Stimulated activated effector memory CD8-positive, alpha-beta T cell treated with anti-CD3 and anti-CD28 coated beads, Interleukin-12 subunit alpha, Interleukin-12 subunit beta, amount 100 ng/mL, for 72 hours (primary cell): ENCODE data around the gene ITGA7.

Experiments used
- ATAC-seq: fragments of 150-1000 bp; cut with Tn5 transposase; 2 replicates; pipeline ENCODE4 v1.10.0; 2021
- DNase-seq, 2 donors: peaks; one replicate each; pipeline ENCODE4 v3.0.0; 2021 to 2022; ENCODE audit warnings: low spot score in 2 of 2
- H3K27ac Mint-ChIP-seq: one replicate; pipeline ENCODE4 v1.8.0; 2022; ENCODE audit warnings: mild to moderate bottlenecking, mixed read lengths
- H3K36me3 Mint-ChIP-seq: one replicate; pipeline ENCODE4 v1.8.0; 2022; ENCODE audit warnings: mild to moderate bottlenecking, mixed read lengths
- H3K4me1 Mint-ChIP-seq: one replicate; pipeline ENCODE4 v1.8.0; 2022; ENCODE audit warnings: mixed read lengths
- H3K4me3 Mint-ChIP-seq: one replicate; pipeline ENCODE4 v1.8.0; 2022; ENCODE audit warnings: mild to moderate bottlenecking, mixed read lengths
- H3K9me3 Mint-ChIP-seq: one replicate; pipeline ENCODE4 v1.8.0; 2022; ENCODE audit warnings: mixed read lengths

The ITGA7 gene

GRCh38 chr12:55726971-55727370 lies 19.3 kb upstream of the ITGA7 start:
- Mint-ChIP-seq H3K4me3 (peak overlapping the region; percentile 87), H3K27ac (peak overlapping the region; percentile 94), H3K36me3 (peaks cover 57% of the 10 kb centered on the region), H3K4me1 (peaks cover 52% of the 10 kb centered on the region), H3K9me3 (no peaks in the 10 kb centered on the region)
- ATAC-seq = no peak
- no peak for DNase-seq

- H3K4me3 Mint-ChIP-seq = no peak overlapping the region
- no peaks in the 10 kb centered on the region for H3K9me3 Mint-ChIP-seq
- H3K36me3 Mint-ChIP-seq = peaks cover 62% of the 10 kb centered on the region
- H3K27ac Mint-ChIP-seq = peak overlapping the region; percentile 32
- DNase-seq = no peak
- ATAC-seq = no peak
- H3K4me1 Mint-ChIP-seq = peaks cover 48% of the 10 kb centered on the region
Observed at GRCh38 chr12:55725556-55725955, 17.9 kb upstream of the ITGA7 start.

GRCh38 chr12:55724940-55725309 lies 17.2 kb upstream of the ITGA7 start:
- Mint-ChIP-seq H3K27ac (peak overlapping the region; percentile 32), H3K4me1 (peaks cover 41% of the 10 kb centered on the region), H3K36me3 (peaks cover 59% of the 10 kb centered on the region), H3K9me3 (no peaks in the 10 kb centered on the region), H3K4me3 (no peak overlapping the region)
- ATAC-seq (no peak), DNase-seq (no peak)

- H3K4me1 Mint-ChIP-seq = peaks cover 36% of the 10 kb centered on the region
- ATAC-seq (no peak), DNase-seq (peak; percentile 38 to 82)
- H3K27ac Mint-ChIP-seq = peak overlapping the region; percentile 64
- no peak overlapping the region for H3K4me3 Mint-ChIP-seq
- H3K9me3 Mint-ChIP-seq = no peaks in the 10 kb centered on the region
- H3K36me3 Mint-ChIP-seq = peaks cover 53% of the 10 kb centered on the region
Observed at GRCh38 chr12:55724226-55724939, 16.7 kb upstream of the ITGA7 start.

GRCh38 chr12:55723516-55724225 lies 16.0 kb upstream of the ITGA7 start:
- Mint-ChIP-seq H3K4me3 (no peak overlapping the region), H3K4me1 (peaks cover 38% of the 10 kb centered on the region), H3K9me3 (no peaks in the 10 kb centered on the region), H3K27ac (peak overlapping the region; percentile 64), H3K36me3 (peaks cover 51% of the 10 kb centered on the region)
- ATAC-seq = no peak
- DNase-seq = no peak

- DNase-seq (no peak), ATAC-seq (no peak)
- Mint-ChIP-seq H3K36me3 (peaks cover 54% of the 10 kb centered on the region), H3K9me3 (no peaks in the 10 kb centered on the region), H3K4me1 (peaks cover 45% of the 10 kb centered on the region), H3K27ac (no peak overlapping the region), H3K4me3 (no peak overlapping the region)
Observed at GRCh38 chr12:55722948-55723347, 15.2 kb upstream of the ITGA7 start.

DNA sequence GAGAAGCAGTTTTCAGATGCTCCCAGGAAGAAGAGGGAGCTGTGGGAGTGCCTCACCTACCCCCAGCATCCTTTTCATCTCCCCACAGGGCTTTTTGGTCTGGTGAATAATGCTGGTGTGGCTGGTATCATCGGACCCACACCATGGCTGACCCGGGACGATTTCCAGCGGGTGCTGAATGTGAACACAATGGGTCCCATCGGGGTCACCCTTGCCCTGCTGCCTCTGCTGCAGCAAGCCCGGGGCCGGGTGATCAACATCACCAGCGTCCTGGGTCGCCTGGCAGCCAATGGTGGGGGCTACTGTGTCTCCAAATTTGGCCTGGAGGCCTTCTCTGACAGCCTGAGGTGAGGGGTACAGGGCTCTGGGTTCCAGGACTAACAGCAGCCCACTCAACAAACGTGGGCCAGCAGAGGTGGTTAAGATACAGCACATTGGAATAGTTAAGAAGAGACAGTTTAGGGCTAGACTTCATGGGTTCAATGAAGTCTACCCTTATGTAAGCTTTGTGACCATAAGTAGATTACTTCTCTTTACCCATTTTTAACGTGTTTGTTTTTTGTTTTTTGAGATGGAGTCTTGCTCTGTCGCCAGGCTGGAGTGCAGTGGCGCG lies 14.0 kb upstream of the ITGA7 start:
- H3K4me1 Mint-ChIP-seq = peaks cover 44% of the 10 kb centered on the region

GRCh38 chr12:55720894-55721444 lies 13.3 kb upstream of the ITGA7 start:
- Mint-ChIP-seq H3K36me3 (peaks cover 54% of the 10 kb centered on the region), H3K27ac (no peak overlapping the region), H3K4me3 (no peak overlapping the region), H3K9me3 (no peaks in the 10 kb centered on the region), H3K4me1 (peaks cover 41% of the 10 kb centered on the region)
- DNase-seq (no peak), ATAC-seq (no peak)

More for the DNA sequence above, 14.0 kb upstream of the ITGA7 start:
- no peaks in the 10 kb centered on the region for H3K9me3 Mint-ChIP-seq
- no peak for DNase-seq
- no peak overlapping the region for H3K27ac Mint-ChIP-seq
- peaks cover 54% of the 10 kb centered on the region for H3K36me3 Mint-ChIP-seq
- H3K4me3 Mint-ChIP-seq = no peak overlapping the region
- ATAC-seq = no peak

GRCh38 chr12:55720071-55720564 lies 12.4 kb upstream of the ITGA7 start, which contains the start of gene RDH5:
Gene RDH5 (plus strand): TSS chr12:55720393. CDS start chr12:55721185, 792 bp downstream.
- no peak for DNase-seq
- H3K27ac Mint-ChIP-seq = no peak within 1 kb of the TSS
- H3K4me3 Mint-ChIP-seq = no peak within 1 kb of the TSS
- H3K4me1 Mint-ChIP-seq = peaks cover 41% of the 10 kb centered on the region
- H3K36me3 Mint-ChIP-seq = peaks cover 53% of the 10 kb centered on the region
- no peaks in the 10 kb centered on the region for H3K9me3 Mint-ChIP-seq
- ATAC-seq = no peak

DNA sequence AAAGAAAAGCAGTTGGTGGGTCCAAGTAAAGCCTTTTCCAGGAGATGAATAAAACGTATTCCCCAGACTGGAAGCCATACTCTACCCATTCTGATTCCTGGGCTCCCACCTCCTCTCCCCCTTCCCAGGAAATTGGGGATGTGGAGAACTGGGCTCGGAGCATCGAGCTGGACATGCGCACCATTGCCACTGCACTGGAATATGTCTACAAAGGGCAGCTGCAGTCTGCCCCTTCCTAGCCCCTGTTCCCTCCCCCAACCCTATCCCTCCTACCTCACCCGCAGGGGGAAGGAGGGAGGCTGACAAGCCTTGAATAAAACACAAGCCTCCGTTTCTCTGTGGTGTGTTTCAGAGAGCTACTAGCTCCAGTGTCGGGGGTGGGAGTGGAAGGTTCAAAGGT lies 11.7 kb upstream of the ITGA7 start:
- Mint-ChIP-seq H3K27ac (no peak overlapping the region), H3K4me3 (no peak overlapping the region), H3K9me3 (no peaks in the 10 kb centered on the region), H3K4me1 (peaks cover 34% of the 10 kb centered on the region), H3K36me3 (peaks cover 46% of the 10 kb centered on the region)
- no peak for DNase-seq
- ATAC-seq = no peak

DNA sequence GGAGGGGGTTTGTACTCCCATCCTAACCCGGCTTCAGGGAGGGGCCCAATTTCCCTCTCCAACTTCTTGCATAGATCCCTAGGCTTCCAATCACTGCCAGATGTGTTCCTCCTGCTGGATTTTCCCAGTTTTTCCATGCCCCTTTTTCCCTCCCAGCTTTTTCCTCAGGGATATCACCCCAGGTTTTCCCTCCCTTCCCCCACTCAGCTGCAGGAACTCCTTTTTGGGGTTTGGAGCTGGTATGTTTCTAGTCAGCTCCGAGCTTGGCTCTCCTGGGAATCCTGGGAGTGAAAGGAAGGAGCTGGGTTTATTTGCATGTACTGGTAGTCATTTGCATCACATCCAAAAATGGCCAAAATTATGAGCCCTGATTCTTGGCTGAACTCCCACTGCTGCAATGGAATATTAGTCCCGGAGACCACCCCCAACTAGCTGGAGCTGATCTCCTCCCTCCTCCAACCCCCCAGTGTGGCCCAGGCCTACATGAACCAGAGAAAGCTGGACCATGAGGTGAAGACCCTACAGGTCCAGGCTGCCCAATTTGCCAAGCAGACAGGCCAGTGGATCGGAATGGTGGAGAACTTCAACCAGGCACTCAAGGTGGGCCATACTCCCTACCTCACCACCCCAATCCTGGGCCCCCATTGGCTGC lies 11.0 kb upstream of the ITGA7 start:
- Mint-ChIP-seq H3K9me3 (no peaks in the 10 kb centered on the region), H3K4me1 (peaks cover 34% of the 10 kb centered on the region), H3K27ac (peak overlapping the region; percentile 40), H3K4me3 (no peak overlapping the region), H3K36me3 (peaks cover 41% of the 10 kb centered on the region)
- DNase-seq (no peak), ATAC-seq (no peak)

- peak overlapping the region; percentile 98 for H3K27ac Mint-ChIP-seq
- H3K9me3 Mint-ChIP-seq = no peaks in the 10 kb centered on the region
- peak overlapping the region; percentile 91 for H3K4me3 Mint-ChIP-seq
- ATAC-seq (no peak), DNase-seq (no peak)
- peaks cover 37% of the 10 kb centered on the region for H3K36me3 Mint-ChIP-seq
- H3K4me1 Mint-ChIP-seq = peaks cover 34% of the 10 kb centered on the region
Observed at GRCh38 chr12:55718015-55718414, 10.3 kb upstream of the ITGA7 start.

DNA sequence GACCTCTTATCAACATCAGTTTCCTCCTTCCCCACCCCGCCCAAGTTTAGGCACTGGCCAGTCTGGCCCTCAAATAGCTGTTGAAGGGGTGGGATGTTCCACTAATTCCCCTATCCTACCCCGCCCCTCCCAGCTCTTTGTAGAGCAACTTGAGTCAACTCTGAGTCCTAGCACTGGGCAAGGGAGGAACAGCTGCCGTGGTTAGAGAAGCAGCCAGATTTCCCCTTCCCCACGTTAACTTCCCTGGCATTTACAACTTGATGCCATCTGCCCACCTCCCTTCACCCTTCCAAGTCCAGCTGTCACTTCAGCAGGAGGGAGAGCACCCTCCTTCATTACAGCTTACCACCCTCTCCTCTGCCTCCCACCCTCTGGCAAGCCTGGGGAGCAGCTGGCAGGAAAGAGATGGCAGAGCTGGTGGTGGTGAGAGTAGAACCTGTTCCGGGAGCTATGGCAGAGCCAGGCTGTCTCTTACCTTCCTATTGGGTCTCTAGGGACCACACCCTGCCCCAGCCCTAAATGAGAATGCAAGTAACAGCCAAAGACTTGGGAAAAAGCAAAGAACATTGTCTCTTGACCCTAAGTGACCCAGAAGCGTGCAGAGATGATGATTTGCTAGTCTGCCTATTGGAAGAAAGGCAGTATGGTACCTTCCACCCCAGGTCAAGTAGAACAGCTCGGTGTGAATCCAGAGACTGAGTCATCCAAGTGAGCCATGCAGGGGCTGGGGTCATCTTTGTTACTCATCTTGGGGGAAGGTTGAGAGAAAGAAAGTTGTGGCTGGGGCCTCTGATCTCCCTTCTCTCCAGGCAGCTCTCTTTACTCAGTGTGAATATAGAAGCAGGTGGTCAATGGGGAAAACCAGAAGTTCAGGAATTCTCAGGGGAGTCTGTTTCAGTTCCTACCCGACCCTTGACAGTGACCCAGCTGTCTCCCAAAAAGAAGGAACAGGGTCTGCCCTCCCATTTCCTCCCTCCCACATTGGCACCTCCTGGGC lies 9.6 kb upstream of the ITGA7 start:
- peak overlapping the region; percentile 98 for H3K27ac Mint-ChIP-seq
- ATAC-seq (peak; percentile 72), DNase-seq (no peak)
- peaks cover 34% of the 10 kb centered on the region for H3K4me1 Mint-ChIP-seq
- peak overlapping the region; percentile 91 for H3K4me3 Mint-ChIP-seq
- H3K9me3 Mint-ChIP-seq = no peaks in the 10 kb centered on the region
- H3K36me3 Mint-ChIP-seq = peaks cover 37% of the 10 kb centered on the region

DNA sequence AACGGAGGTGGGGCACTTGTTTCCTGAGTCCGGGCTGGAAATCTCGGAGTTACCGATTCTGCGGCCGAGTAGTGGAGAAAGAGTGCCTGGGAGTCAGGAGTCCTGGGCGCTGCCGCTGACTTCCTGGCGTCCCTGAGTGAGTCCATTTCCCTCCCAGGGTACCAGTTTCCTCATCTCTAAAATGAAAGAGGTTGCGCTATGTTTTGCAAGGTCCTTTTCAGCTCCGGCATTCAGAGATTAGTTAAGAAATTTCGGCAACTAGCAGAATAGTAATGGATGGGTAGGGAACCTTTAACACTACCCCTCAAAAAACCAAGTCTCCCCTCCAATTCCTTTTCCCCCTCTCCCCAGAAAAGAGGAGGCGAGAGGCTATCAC lies 8.9 kb upstream of the ITGA7 start:
- Mint-ChIP-seq H3K36me3 (peaks cover 36% of the 10 kb centered on the region), H3K27ac (peak overlapping the region; percentile 98), H3K4me1 (peaks cover 34% of the 10 kb centered on the region), H3K4me3 (peak overlapping the region; percentile 91), H3K9me3 (no peaks in the 10 kb centered on the region)
- DNase-seq (no peak), ATAC-seq (peak; percentile 31)
